Activated CD4-positive, alpha-beta T cell treated with anti-CD3 and anti-CD28 coated beads for 36 hours (primary cell): ENCODE results near the gene RRAS2. TPM values are rescaled to one million over a fixed set of nuclear protein-coding genes. Genes with fewer than 3 reads are reported as not detected.
A peak's percentile ranks its signal among the peaks of the same experiment; 100 is the strongest.

ENCODE experiments used
- ATAC-seq: fragments of 200-7000 bp; cut with Tn5 transposase; one replicate; pipeline ENCODE4 v1.10.0; 2021; ENCODE audit warnings: mild to moderate bottlenecking, moderate library complexity
- CTCF ChIA-PET: fragments of 350-600 bp; sonication (Branson Sonifier 250); formaldehyde crosslinking; loops from one replicate; lab custom pipeline; 2021; ENCODE audit warnings: antibody characterized with exemption; lab: Charles Lee
- POLR2A ChIA-PET: fragments of 350-600 bp; sonication (Branson Sonifier 250); formaldehyde crosslinking; loops from one replicate; lab custom pipeline; 2021; ENCODE audit warnings: antibody characterized with exemption, inconsistent platforms; lab: Charles Lee
- DNase-seq: peaks from one replicate; pipeline ENCODE4 v3.0.0-alpha.2; 2020
- H3K27ac Mint-ChIP-seq: one replicate; pipeline ENCODE4 v1.8.0; 2021; ENCODE audit warnings: mixed read lengths
- H3K27me3 Mint-ChIP-seq: one replicate; pipeline ENCODE4 v1.8.0; 2021; ENCODE audit warnings: mixed read lengths
- H3K36me3 Mint-ChIP-seq: one replicate; pipeline ENCODE4 v1.8.0; 2021; ENCODE audit warnings: low read depth, mixed read lengths
- H3K4me1 Mint-ChIP-seq: one replicate; pipeline ENCODE4 v1.8.0; 2021; ENCODE audit warnings: mixed read lengths
- H3K4me3 Mint-ChIP-seq: one replicate; pipeline ENCODE4 v1.8.0; 2021; ENCODE audit warnings: mild to moderate bottlenecking, moderate library complexity, mixed read lengths
- H3K9me3 Mint-ChIP-seq: one replicate; pipeline ENCODE4 v1.8.0; 2021; ENCODE audit warnings: low read depth, mixed read lengths
- intact Hi-C, 2 experiments: fragments of 100-400 bp; cut with DNase I in 1 of 2; cut with micrococcal nuclease in 1 of 2; formaldehyde crosslinking; loops; one replicate each; pipeline versions ENCODE4 v1.14.2 to v1.15.1; 2022 to 2024; cut with DNase I, micrococcal nuclease
- total RNA-seq, 2 experiments: library from RNA; stranded (reverse); gene quantifications; one replicate each; pipeline ENCODE4 v1.2.3, GENCODE V29; 2021

Gene RRAS2
- total RNA-seq, 2 experiments from 2014 or later: 35.0 to 48.0 TPM

GRCh38 chr11:14323118-14323676 lies 35.8 kb downstream of the RRAS2 start:
- Mint-ChIP-seq H3K36me3 (peaks cover 1% of the 10 kb centered on the region), H3K4me1 (peaks cover 43% of the 10 kb centered on the region), H3K27ac (no peak overlapping the region), H3K4me3 (no peak overlapping the region), H3K27me3 (no peaks in the 10 kb centered on the region), H3K9me3 (no peaks in the 10 kb centered on the region)
- intact Hi-C loops: no loop called here
- DNase-seq (no peak), ATAC-seq (no peak)
- ChIA-PET CTCF (no interaction called here), POLR2A (no interaction called here)

- ATAC-seq: no peak
- H3K9me3 Mint-ChIP-seq: no peaks in the 10 kb centered on the region
- POLR2A ChIA-PET: no interaction called here
- H3K4me1 Mint-ChIP-seq: peaks cover 38% of the 10 kb centered on the region
- intact Hi-C loops: no loop called here
- no peak for DNase-seq
- H3K27me3 Mint-ChIP-seq: no peaks in the 10 kb centered on the region
- H3K4me3 Mint-ChIP-seq: no peak overlapping the region
- CTCF ChIA-PET: interaction anchor here (1.9 kb wide), 1 partner anchor 14 kb away, joined by 4 read pairs; no protein-coding TSS in a partner anchor
- H3K36me3 Mint-ChIP-seq: no peaks in the 10 kb centered on the region
- no peak overlapping the region for H3K27ac Mint-ChIP-seq
These were observed 36.5 kb downstream of the RRAS2 start for GRCh38 chr11:14322510-14322909.

- Mint-ChIP-seq H3K9me3 (no peaks in the 10 kb centered on the region), H3K36me3 (no peaks in the 10 kb centered on the region), H3K4me1 (peaks cover 33% of the 10 kb centered on the region), H3K27ac (no peak overlapping the region), H3K4me3 (no peak overlapping the region), H3K27me3 (no peaks in the 10 kb centered on the region)
- DNase-seq: peak; percentile 52
- ATAC-seq: peak; percentile 86
- ChIA-PET CTCF (interaction anchor here (0.8 to 1.8 kb wide), 9 partner anchors 10 to 548 kb away, joined by 3 to 9 read pairs (median 4); no protein-coding TSS in a partner anchor), POLR2A (no interaction called here)
- intact Hi-C loops: no loop called here
These were observed 39.0 kb downstream of the RRAS2 start for GRCh38 chr11:14320020-14320419.

GRCh38 chr11:14318581-14318981 lies 40.4 kb downstream of the RRAS2 start:
- no peak overlapping the region for H3K4me3 Mint-ChIP-seq
- intact Hi-C loops: loop anchor here in 1 of 2 experiments (5.0 kb wide), 1 partner anchor 44 kb away; no protein-coding TSS in a partner anchor
- DNase-seq (no peak), ATAC-seq (no peak)
- POLR2A ChIA-PET: interaction anchor here (0.6 to 0.7 kb wide), 2 partner anchors 95 to 152 kb away, joined by 3 read pairs; no protein-coding TSS in a partner anchor
- no peaks in the 10 kb centered on the region for H3K27me3 Mint-ChIP-seq
- H3K36me3 Mint-ChIP-seq: no peaks in the 10 kb centered on the region
- no peaks in the 10 kb centered on the region for H3K9me3 Mint-ChIP-seq
- no peak overlapping the region for H3K27ac Mint-ChIP-seq
- H3K4me1 Mint-ChIP-seq: peaks cover 38% of the 10 kb centered on the region
- CTCF ChIA-PET: interaction anchor here (0.8 to 1.4 kb wide), 3 partner anchors 10 to 18 kb away, joined by 3 to 6 read pairs (median 4); no protein-coding TSS in a partner anchor

- no peaks in the 10 kb centered on the region for H3K36me3 Mint-ChIP-seq
- no peak overlapping the region for H3K4me3 Mint-ChIP-seq
- no peak for DNase-seq
- no peak for ATAC-seq
- ChIA-PET POLR2A (no interaction called here), CTCF (interaction anchor here (0.7 to 1.3 kb wide), 3 partner anchors 16 to 29 kb away, joined by 3 to 4 read pairs (median 3); no protein-coding TSS in a partner anchor)
- H3K9me3 Mint-ChIP-seq: no peaks in the 10 kb centered on the region
- no peak overlapping the region for H3K27ac Mint-ChIP-seq
- peaks cover 44% of the 10 kb centered on the region for H3K4me1 Mint-ChIP-seq
- no peaks in the 10 kb centered on the region for H3K27me3 Mint-ChIP-seq
- intact Hi-C loops: loop anchor here in 1 of 2 experiments (5.0 kb wide), 1 partner anchor 45 kb away; no protein-coding TSS in a partner anchor
These were observed 41.2 kb downstream of the RRAS2 start for GRCh38 chr11:14317659-14318325.

GRCh38 chr11:14315130-14315529 lies 43.9 kb downstream of the RRAS2 start:
- H3K4me3 Mint-ChIP-seq: no peak overlapping the region
- intact Hi-C loops: loop anchor here in 1 of 2 experiments (5.0 kb wide), 1 partner anchor 47 kb away; no protein-coding TSS in a partner anchor
- DNase-seq (no peak), ATAC-seq (no peak)
- H3K27me3 Mint-ChIP-seq: no peaks in the 10 kb centered on the region
- no peaks in the 10 kb centered on the region for H3K36me3 Mint-ChIP-seq
- H3K4me1 Mint-ChIP-seq: peaks cover 37% of the 10 kb centered on the region
- no peak overlapping the region for H3K27ac Mint-ChIP-seq
- ChIA-PET CTCF (interaction anchor here (1.9 to 4.3 kb wide), 2 partner anchors 10 to 15 kb away, joined by 7 to 15 read pairs; no protein-coding TSS in a partner anchor), POLR2A (no interaction called here)
- no peaks in the 10 kb centered on the region for H3K9me3 Mint-ChIP-seq

- no peaks in the 10 kb centered on the region for H3K36me3 Mint-ChIP-seq
- POLR2A ChIA-PET: no interaction called here
- DNase-seq: no peak
- no peak overlapping the region for H3K4me3 Mint-ChIP-seq
- no peaks in the 10 kb centered on the region for H3K27me3 Mint-ChIP-seq
- intact Hi-C loops: no loop called here
- H3K9me3 Mint-ChIP-seq: no peaks in the 10 kb centered on the region
- CTCF ChIA-PET: interaction anchor here (1.9 to 4.3 kb wide), 2 partner anchors 9 to 14 kb away, joined by 7 to 15 read pairs; no protein-coding TSS in a partner anchor
- no peak overlapping the region for H3K27ac Mint-ChIP-seq
- peaks cover 30% of the 10 kb centered on the region for H3K4me1 Mint-ChIP-seq
- ATAC-seq: no peak
These were observed 44.9 kb downstream of the RRAS2 start for GRCh38 chr11:14314127-14314526.

- CTCF ChIA-PET: interaction anchor here (0.8 to 4.3 kb wide), 7 partner anchors 8 to 142 kb away, joined by 3 to 15 read pairs (median 3); no protein-coding TSS in a partner anchor
- Mint-ChIP-seq H3K27ac (no peak overlapping the region), H3K4me1 (peaks cover 24% of the 10 kb centered on the region), H3K4me3 (no peak overlapping the region), H3K36me3 (no peaks in the 10 kb centered on the region), H3K27me3 (no peaks in the 10 kb centered on the region), H3K9me3 (no peaks in the 10 kb centered on the region)
- ATAC-seq (peak; percentile 51), DNase-seq (no peak)
- POLR2A ChIA-PET: no interaction called here
- intact Hi-C loops: no loop called here
These were observed 46.1 kb downstream of the RRAS2 start for GRCh38 chr11:14312736-14313438.

GRCh38 chr11:14310679-14311078 lies 48.3 kb downstream of the RRAS2 start:
- Mint-ChIP-seq H3K4me3 (no peak overlapping the region), H3K27me3 (no peaks in the 10 kb centered on the region), H3K27ac (no peak overlapping the region), H3K9me3 (no peaks in the 10 kb centered on the region), H3K4me1 (peaks cover 24% of the 10 kb centered on the region), H3K36me3 (no peaks in the 10 kb centered on the region)
- ATAC-seq: no peak
- intact Hi-C loops: no loop called here
- ChIA-PET CTCF (interaction anchor here (1.7 kb wide), 1 partner anchor 102 kb away, joined by 5 read pairs; no protein-coding TSS in a partner anchor), POLR2A (no interaction called here)
- DNase-seq: no peak

GRCh38 chr11:14309425-14310192 lies 49.4 kb downstream of the RRAS2 start:
- Mint-ChIP-seq H3K4me3 (no peak overlapping the region), H3K27me3 (no peaks in the 10 kb centered on the region), H3K27ac (no peak overlapping the region), H3K36me3 (no peaks in the 10 kb centered on the region), H3K9me3 (no peaks in the 10 kb centered on the region), H3K4me1 (peaks cover 19% of the 10 kb centered on the region)
- CTCF ChIA-PET: interaction anchor here (1.0 to 2.4 kb wide), 7 partner anchors 11 to 163 kb away, joined by 4 to 15 read pairs (median 5); no protein-coding TSS in a partner anchor
- ATAC-seq (no peak), DNase-seq (no peak)
- POLR2A ChIA-PET: no interaction called here
- intact Hi-C loops: no loop called here
